ENCODE measurements around the gene IRX4.

IRX4 gene

DNA sequence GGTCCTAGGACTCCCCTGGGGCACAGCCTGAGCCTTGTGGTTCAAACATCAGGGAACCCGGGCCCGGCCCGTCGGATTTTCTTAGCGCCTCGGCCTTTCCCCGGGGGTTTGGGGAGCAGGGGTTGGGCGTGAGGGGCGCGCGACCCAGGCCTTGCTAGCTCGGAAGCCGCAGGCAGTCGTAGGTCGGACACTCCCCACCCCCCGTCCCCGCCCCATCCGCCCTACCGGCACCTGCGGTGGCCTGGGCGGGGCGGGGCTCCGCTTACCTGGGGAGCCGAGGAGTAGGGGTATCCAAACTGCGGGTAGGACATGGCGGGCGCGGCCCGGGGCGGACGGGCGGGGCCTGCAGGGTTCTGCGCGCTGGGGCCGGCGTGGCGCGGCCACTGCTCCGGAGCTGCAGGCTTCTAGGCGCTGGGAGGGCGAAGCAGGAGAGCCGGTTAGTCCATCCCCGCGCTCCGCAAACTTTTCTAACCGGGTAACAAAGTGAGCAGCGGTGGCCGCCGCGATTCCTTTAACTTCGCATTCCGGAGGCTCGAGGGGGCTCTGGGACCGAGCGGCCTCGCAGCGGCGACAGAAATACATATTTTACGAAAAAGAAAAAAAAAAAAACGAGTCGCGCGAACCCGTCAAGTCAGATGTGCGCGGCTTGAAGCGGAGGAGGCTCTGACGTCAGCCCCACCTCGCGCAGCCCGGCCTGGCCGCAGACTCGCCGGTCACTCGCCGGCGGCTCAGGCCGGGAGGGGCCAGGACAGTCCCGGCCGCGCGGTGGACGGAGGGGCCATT lies at the start of gene IRX4:
TSS of gene IRX4 (minus strand) at position 589 of the 783 bp plus-strand sequence. CDS start at position 311, 278 bp downstream.
- no peak for DNase-seq

DNA sequence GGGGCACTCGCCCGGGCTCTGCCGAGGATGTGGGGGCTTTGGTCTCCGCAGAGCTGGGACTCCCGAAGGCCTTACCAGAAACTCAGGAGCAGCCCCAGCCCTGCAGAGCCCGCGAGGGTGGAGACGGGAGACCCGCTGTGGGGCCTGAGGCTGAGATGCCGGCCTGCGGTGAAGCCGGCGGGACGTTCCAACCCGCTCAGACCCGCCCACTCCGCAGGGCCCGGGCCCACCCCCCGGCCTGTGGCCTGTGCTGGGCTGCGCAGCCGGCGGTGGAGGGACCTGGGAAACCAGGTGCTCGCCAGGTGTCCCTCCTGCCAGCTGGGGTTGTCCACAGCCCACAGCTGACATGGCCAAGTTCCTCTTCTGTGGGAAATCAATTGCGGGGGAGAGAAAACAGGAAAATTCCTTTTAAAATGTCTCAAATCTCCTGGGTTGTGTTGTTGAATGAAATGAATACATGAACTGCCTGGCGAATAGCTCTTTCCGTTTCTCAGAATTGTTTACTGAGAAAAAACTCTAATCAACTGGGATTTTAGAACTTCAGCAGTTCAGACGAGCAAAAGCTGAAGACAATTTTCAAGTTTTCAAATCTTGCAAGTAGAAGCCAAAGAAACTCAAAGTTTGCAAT lies 49.0 kb upstream of the IRX4 start:
- DNase-seq = no peak

DNA sequence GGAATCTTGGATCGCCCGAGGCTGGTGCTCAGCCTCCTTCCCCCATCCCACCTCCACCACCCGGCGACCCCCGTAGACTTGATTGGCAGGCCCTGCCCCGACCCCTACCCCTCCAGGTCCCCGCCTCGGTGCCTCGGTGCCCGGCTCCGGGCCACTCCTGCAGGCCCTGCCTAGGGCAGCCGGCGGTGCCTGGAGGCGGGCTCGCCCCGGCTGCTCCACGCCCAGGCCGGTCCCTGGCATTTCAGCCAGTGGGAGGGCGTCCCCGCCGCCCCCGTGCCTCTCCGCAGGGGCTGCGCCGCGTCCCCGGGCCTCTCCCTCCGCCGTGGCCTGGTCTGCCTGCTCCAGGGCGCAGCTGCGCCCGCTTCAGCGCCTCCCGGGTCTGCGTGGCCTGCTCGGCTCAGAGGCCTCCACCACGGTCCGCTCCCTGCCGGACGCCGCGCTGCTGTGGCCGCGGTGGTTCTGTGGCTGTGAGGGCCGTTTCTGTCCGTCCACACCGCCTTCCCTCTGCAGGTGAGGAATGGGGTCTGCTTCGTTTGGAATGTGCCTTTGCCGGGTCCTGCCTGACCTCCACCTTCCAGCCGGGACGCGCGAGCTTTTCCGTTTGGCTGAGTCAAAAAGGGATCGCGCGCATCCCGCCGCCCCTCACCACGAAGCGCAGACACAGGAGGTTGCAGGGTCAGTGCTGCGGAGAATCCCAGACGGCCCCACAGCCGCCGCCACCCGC lies 48.3 kb upstream of the IRX4 start:
- DNase-seq = no peak

DNA sequence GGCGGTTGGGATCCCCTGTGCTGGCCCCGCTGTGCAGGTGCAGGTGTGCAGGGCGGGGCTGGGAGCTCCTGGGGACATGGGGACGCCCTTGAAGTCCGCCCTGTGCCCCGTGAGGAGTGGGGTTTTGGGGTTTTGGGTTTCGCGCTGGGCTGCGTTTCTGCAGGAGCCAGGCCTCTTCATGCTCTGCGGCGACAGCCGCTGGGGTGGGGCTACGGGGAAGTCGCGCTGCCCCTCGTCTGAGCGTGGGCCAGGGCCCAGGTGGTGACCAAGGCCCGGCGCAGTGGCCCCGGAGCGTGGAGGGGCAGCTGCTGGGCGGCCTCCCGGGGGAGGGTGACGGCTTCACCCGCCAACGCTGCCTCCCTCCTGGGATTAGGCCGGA lies 47.8 kb upstream of the IRX4 start:
- no peak for DNase-seq

DNA sequence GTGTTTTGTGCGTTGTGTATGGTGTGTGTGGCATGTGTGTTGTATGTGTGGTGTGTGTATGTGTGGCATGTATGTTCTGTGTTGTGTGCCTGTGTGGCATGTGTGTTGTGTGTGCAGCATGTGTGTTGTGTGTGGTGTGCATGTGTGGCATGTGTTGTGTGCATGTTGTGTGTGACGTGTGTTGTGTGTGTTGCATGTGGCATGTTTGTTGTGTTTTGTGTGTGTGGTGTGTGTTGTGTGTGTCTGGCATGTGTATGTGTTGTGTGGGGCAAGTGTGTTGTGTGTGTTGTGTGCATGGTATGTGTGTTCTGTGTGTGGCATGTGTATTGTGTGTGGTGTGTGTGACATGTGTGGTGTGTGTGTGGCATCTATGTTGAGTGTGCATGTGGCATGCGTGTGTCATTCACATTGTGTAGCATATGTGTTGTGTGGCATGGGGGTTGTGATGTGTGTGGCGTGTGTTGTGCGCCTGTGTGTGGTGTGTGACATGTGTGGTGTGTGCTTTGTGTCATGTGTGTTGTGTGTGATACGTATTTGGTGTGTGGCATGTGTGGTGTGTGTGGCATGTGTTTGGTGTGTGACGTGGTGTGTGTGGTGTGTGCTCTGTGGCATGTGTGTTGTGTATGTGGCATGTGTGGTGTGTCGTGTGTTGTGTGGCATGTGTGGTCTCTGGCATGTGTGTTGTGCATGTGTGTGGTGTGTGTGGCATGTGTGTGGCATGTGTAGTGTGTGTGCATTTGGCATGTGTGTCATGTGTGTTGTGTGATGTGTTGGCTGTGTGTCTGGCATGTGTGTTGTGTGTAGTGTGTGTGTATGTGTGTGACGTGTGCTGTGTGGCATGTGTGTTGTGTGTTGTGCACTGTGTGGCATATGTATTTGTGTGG lies 46.6 kb upstream of the IRX4 start:
- DNase-seq = no peak

DNA sequence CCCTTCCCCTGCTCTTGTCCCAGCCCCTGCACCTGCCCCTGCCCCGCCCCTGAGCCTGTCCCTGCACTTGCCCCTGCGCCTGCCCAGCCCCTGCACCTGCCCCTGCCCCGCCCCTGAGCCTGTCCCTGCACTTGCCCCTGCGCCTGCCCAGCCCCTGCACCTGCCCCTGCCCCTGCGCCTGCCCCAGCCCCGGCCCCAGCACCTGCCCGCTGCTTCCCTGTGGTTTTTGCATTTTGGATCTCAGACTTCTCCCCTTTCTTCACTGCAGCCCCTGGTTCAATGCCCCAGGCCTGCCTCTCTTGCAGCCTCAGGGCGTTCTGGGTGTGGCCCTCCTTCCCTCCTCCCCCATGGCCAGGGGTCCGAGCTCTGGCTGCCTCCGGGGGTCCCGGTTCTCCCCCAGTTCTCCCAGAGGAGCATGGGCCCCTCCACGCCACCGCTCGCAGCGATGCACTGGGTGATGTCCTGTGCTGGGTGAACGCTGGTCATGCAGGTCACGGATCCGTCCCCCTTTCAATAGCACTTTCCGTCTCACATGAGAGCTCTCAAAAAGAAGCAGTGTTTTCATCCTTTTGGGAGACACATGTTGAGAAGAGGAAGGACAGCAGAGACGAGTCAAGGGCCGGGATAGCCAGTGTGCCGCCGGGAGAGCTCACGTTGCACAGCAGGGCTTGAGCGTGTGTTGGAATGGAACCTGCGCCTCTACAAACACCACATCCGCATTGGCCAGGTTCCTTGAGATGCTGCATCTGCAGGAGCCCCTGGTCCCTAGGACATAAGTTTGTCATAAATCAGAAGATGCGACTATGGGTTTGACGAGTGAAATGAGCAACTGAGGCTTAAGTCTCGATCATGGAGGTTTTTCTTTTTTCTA lies 44.0 kb upstream of the IRX4 start:
- no peak for DNase-seq

DNA sequence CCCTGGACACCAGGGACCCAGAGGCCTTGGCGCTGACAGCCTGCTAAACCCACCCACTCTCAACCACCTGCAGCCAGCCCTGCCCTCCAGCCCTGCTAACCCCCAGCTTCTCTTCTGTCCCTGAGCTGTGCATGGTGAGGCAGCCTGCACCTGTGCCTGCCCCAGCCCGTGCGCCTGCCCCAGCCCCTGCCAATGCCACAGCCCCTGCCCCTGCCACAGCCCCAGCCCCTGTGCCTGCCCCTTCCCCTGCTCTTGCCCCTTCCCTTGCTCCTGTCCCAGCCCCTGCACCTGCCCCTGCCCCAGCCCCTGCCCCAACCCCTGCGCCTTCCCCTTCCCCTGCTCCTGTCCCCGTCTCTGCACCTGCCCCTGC lies 43.3 kb upstream of the IRX4 start:
- DNase-seq = no peak

DNA sequence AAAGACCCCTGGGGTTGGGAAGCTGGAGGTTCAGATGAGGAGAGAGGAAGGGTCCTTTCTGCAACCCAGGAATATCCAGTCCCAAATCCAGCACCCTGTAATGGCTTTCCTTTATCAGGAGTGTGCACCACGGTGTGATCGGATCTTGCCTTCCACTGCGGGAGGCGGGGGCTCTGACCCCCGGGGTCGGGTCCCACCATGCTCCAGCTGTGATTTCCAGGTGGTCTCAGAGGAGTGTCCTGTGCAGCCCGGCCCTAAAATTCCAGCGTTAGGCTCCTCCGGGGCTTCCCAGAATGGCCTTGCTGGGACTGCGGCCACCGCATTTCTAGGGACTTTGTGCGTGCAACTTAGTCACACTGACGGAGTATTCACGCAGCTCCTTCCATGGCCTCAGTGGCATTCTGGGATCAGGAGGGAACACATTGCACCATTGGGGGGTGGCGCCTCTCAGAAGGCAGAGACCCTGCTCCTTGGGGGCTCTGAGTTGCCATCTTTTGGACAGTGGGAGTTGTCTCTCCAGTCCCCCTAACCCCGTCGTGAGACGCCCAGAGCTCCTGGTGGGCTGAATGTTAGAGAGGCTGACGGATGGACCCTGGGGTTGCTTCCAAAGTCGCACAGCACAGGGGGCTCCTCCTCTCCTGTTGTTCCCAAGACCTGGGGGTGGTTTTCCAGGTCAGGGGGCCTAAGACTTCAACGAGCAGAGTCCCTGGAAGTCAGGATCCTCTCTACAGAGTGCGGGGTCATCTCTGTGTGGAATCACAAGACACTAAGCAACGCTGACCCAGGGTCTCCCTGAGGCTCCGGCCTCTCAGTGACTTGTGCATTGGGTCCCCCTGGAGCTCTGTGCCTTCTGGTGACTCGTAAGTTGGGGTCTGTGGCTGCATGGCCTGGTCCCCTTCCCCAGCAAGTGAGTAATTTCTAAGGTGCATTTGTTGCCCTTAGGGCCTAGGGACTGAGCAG lies 42.7 kb upstream of the IRX4 start:
- DNase-seq = no peak

DNA sequence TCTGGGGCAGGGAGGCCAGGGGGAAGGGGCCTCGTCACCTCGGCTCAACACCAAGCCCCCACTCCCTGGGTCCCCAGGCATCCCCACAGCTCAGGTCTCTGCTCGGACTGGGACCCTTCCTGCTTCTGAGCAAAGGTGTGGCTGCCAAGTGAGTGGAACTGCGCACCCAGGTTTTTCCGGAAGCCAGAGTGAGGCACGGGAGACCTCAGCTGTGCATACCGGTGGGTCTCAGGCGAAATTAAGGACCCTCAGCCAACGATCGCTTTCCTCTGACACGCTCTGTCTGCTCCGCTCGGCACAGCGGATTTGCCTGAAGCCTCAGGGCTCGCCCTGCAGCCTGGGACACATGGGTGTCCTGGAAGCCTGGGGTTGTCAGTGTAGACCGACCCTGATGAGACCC lies 41.0 kb upstream of the IRX4 start:
- DNase-seq = no peak

DNA sequence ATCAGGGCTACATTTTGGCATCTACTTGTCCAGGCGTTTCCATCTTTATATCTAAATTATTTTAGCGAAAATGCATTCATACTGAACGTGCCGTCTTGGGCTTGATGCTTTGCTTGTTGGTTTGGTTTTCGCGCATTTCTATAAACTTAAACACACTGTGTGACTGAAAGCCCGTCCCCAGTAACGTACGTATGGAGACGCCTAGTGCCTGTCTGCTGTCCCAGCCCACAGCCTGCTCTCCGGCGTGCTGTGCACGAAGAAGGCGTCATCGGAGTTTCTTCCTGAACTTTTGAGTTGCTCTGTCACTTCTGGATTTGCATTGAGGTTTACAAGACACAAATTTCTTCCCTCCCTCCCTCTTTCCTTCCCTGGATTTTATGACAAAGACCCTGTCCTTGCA lies 40.6 kb upstream of the IRX4 start:
- DNase-seq = no peak

DNA sequence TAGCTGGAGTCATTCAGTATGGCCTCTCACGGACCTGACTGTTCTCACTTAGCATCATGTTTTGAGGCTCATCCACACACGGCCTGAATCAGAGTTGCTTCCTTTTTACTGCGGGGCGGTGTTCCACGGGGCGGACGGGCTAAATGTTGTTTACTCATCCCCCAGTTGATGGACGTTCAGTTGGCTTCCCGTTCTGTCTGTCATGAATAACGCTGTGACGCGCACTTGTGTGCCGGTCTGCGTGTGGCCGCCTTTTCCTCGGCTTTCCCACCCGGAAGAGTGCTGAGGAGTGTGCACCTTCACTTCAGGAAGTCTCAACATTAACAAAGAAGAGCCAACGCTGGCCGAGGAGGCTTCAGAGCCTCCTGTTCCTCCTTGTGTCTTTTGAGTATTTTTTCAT lies 39.0 kb upstream of the IRX4 start:
- no peak for DNase-seq

DNA sequence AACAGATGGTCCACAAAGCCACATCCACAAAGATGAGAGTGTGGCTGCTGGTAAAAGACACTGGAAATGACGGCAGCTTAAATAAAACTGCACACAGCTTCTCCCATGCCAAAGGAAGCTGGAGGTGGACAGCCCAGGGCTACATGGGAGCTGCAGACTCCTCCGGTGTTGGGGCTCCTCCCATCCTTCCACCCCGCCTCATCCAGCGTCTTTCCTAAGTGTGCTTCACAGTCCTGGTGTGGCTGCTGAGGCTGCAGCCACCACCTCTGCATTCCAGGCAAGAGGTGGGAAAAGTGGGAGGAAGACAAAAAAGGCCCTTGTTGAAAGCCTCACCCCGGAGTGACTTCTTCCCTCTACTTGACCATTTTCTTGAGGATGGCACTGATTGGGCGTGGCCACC lies 37.0 kb upstream of the IRX4 start:
- no peak for DNase-seq

DNA sequence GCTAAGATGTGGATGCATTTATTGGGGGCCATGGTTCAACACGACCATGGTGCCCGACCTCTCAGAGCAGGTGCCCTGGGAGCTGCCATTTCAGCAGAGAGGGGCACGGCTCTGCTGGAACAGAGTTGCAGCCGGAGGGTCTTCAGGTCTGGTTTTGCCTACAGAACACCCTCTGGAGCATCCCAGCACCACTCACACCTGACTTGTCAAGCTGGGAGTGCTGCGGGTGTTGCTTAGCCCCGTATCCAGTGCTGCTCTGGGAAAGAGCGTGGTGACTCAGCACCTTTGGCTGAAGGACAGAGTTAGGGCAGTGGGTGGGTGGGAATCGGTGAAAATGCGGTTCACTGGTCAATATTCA lies 36.5 kb upstream of the IRX4 start:
- DNase-seq = no peak

DNA sequence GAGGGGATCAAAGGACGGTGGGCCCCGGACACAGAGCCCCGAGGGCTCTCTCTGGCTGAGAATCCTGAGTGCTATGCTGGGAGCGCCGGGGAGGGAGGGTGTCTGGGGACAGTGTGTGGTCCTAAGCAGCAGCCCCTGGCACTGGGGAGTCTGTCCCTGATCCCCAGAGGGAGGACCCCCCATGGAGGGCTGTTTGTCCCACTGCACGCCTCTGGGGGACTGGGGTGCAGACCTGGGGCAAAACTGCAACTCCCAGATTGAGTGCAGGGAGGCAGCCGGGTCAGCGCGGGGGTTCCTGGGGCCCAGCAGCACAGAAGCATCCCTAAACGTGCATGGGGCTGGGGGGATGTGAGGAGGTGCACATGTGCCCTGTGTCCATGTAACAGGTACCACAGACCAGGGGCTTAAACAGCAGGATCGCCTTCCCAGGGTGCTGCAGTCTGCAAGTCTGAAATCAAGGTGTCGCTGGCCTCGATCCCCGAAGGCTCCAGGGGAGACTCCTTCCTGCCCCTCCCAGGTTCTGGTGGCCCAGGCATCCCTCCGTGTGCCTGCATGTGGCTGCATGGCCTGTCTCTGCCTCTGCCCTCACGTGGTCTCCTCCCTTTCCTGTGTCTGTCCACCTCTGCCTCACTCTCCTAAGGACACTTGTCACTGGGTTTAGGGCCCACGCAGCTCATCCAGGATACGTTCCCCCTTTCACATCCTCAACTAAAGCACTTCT lies 35.9 kb upstream of the IRX4 start:
- no peak for DNase-seq

DNA sequence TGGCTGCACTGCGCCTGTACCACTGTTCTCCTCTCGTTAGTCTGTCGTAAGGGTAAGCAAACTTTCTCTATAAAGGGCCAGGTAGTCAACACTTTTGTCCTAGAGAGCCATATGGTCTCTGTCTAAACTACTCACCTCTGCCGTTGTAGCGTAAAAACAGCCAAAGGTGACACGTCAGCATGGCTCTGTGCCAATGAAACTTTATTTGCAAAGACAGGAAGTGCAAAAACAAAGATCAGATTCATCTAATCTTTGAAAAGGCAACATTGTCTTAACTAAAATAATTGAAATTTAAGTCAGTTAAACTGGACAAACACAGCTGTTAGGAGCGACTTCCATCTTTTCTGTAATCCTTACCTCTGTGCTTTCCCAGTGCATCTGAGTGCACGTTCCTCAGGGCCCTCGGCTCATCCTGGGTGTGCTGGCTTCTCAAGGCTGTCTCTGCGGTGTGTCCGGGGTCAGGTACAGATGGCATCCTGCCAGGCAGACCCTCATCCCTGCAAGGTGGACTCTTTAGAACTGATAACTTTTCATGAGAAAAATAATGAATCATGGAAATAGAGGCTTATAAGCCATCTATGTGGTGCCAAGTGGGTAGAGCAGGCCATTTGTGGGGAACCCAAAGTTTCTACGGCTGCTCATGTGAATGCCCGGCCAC lies 35.2 kb upstream of the IRX4 start:
- no peak for DNase-seq

DNA sequence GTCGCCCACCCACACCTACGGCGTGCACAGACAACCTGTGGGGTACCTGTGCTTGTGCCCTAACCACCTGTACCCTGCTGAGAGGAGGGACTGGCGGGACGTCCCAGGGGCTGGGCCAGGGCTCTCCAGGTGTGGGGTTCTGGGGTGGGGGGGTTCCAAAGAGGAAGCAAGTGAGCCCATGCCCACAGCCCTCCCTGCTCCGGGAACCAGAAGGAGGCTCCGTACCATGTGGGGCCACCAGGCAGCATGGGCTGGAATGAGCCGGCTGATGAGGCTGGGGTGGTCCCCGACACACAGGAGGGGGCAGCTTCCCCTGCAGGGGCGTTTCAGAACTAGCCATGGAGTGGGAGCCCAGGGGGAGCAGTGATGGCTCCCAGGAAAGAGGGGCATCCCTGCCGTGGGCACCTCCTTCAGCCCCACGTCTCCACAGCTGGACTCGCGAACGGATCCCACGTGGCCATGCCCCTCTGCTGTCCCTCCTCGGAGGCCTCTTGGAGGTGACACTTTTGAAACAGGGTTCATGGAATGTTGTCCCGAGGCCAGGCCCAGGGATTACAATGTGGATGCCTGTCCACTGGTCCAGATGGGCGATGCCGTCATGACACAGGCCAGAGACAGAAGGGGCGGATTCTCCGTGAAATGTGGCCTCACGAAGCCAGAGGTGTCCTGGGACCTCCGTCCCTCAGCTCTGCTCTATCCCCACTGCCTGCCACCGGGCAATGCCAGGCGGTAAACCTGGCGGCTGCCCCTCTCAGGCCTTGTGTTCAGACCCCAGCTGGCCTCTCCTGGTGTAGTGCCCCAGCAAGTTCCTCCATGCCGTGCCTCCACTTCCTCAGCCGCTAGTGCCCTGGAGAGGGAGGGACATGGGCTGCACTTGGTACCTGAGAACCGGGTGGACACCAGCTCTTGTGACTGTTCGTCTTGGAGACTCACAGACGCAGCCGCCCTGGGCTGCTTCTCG lies 33.6 kb upstream of the IRX4 start:
- no peak for DNase-seq

DNA sequence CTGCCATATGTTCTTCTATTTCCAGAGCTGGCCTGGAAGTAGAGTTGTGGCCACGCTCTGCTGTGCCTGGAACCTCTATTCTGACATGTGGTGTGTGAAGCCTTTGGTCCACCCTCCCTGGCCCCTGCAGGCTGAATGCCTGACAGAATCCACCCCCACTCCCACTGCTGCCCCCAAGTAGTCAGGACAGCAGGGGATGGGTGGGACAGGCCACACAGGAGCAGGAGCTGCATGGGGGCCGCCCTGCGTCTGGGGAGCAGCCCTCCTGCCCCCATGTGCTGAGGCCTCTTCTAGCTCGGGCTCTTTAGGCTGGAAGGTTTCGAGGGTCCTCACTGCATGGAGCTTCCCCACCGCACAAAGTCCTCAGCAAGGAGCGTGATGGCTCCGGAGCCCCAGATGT lies 32.6 kb upstream of the IRX4 start:
- no peak for DNase-seq

DNA sequence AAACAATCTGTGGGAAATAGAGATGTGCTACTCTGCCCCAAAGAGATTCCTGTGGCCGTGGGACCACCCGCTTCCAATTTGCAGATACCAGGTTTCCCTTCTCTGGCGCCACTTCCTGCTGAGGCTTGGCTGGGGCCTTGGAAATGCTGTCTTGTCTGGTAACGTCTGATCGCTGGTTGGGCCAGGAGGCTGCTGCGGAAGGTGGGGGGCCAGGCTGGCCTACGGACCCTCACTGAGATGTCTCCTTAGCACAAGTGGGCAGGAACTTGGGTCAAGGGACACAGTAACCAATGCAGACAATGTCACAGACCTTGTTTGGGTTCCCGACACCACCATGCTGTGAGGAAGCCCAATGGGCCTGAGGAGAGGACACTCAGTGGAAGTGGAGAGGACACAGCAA lies 31.7 kb upstream of the IRX4 start:
- DNase-seq = no peak

DNA sequence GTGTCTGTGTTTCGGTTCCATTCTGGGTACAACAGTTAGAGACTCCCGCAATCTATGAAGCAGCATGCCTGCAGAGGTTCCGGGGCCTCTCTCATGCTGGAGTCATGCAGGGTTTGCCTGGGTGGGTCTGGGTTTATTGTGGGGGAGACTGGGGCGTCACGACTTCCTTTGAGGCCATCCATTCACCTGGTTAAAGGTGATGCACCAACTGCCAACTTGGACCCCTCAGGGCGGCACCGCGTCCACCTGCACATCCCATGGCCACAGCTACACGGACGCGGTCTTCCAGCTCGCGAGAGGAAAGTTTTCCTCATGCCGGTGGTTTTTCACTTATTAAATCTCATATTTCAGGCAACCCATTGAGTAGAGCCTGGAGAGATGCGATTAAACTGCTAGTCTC lies 30.9 kb upstream of the IRX4 start:
- DNase-seq = no peak

Measured in activated CD4-positive, alpha-beta T cell treated with anti-CD3 and anti-CD28 coated beads for 4 hours (primary cell).